Colonic mucosa (tissue), 4 donors: ENCODE results near the gene SERPINB3. TPM values are rescaled to one million over a fixed set of nuclear protein-coding genes. Genes with fewer than 3 reads are reported as not detected.

Experiments used
- DNase-seq: peaks from one replicate; pipeline ENCODE4 v3.0.0-alpha.2; 2020
- H3K27ac ChIP-seq: fragments of 200-600 bp; one replicate; pipeline ENCODE4 v1.8.0; 2021
- H3K27me3 ChIP-seq: fragments of 200-600 bp; one replicate; pipeline ENCODE4 v1.8.0; 2021
- H3K36me3 ChIP-seq: fragments of 200-600 bp; one replicate; pipeline ENCODE4 v1.8.0; 2021
- H3K4me1 ChIP-seq: fragments of 200-600 bp; one replicate; pipeline ENCODE4 v1.8.0; 2021; ENCODE audit warnings: mild to moderate bottlenecking
- H3K4me3 ChIP-seq: fragments of 200-600 bp; one replicate; pipeline ENCODE4 v1.8.0; 2021
- H3K9ac ChIP-seq, 2 donors: one replicate each; pipeline ENCODE4 v1.7.0; 2013; ENCODE audit warnings: control low read depth in 2 of 2, low read depth in 2 of 2, low read length in 2 of 2
- H3K9me3 ChIP-seq: fragments of 200-600 bp; one replicate; pipeline ENCODE4 v1.8.0; 2021
- intact Hi-C: fragments of 100-400 bp; cut with DNase I; formaldehyde crosslinking; loops from one replicate; pipeline ENCODE4 v1.14.1; 2022
- total RNA-seq, 2 donors: library from RNA; stranded (reverse); fragmentation: NEBNext Ultra II Directional in 1 of 2; extraction: Animal tissue kit (Norgen Biotek cat#: 25700) in 1 of 2; gene quantifications; one replicate each; pipeline ENCODE4 v1.2.1, GENCODE V29; 2021
- TF ChIP-seq, protein P1 (sequence below): fragments of 200-600 bp; IDR thresholded peaks from one replicate; pipeline ENCODE4 v1.8.0; 2022; ENCODE audit warnings: antibody characterized with exemption, mild to moderate bottlenecking
- donor health status: healthy.
- donor health status: DM: no; HTN: no; CAD: no.
- donor health status: DM: no; HTN: no; CAD: no.

Gene SERPINB3
- total RNA-seq, 2 donors from 2014 or later = not detected

DNA sequence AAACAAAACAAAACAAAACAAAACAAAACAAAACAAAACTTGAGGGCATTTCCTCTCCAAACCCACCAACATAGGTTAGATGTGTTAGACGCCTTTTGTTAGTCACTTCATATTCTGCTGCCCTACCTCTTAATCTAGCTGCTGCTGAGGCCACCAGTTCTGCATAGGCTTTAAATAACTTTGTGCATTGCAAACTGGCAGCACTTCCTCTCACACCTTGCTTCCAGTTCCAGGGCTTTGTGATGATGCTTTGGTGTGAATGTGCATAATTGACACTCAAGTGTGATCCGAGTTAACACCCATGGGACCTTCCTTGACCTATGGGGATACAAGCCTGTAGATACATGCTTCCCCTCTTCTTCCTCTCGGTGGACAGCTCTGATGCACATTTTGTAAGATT lies 38.8 kb upstream of the SERPINB3 start:
- Histone ChIP-seq H3K27ac (no peak overlapping the region), H3K4me3 (no peak overlapping the region), H3K9me3 (no peaks in the 10 kb centered on the region), H3K4me1 (no peaks in the 10 kb centered on the region), H3K36me3 (no peaks in the 10 kb centered on the region), H3K27me3 (no peaks in the 10 kb centered on the region), H3K9ac (no peak overlapping the region)
- no peak for DNase-seq
- intact Hi-C loops = no loop called here
- TF ChIP-seq, protein P1, sequence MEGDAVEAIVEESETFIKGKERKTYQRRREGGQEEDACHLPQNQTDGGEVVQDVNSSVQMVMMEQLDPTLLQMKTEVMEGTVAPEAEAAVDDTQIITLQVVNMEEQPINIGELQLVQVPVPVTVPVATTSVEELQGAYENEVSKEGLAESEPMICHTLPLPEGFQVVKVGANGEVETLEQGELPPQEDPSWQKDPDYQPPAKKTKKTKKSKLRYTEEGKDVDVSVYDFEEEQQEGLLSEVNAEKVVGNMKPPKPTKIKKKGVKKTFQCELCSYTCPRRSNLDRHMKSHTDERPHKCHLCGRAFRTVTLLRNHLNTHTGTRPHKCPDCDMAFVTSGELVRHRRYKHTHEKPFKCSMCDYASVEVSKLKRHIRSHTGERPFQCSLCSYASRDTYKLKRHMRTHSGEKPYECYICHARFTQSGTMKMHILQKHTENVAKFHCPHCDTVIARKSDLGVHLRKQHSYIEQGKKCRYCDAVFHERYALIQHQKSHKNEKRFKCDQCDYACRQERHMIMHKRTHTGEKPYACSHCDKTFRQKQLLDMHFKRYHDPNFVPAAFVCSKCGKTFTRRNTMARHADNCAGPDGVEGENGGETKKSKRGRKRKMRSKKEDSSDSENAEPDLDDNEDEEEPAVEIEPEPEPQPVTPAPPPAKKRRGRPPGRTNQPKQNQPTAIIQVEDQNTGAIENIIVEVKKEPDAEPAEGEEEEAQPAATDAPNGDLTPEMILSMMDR = no peak

DNA sequence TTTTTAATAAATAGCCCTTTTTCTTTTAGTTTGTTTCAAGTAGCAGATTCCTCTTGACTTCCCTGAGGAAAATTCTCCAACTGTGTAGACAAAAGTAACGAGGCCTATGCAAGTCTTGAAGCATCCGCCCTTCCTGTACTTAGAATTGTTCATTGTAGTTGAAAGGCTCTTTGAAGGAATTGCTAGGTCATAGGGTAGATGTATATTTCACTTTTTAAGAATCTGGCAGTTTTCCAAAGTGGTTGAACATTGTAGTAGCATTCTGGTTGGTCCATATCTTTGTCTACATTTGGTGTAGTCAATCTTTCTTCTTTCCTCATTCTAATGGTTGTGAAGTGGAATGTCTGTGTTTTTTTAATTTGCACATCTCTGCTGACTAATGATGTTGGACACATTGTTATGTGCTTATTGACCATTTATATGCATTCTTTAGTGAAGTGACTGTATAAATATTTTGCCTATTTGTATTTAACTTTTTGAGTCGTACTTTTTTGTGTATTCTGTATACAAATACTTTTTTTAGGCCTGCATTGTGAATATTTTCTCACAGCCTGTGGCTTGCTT lies 35.5 kb upstream of the SERPINB3 start:
- no peak overlapping the region for H3K27ac ChIP-seq
- H3K4me3 ChIP-seq = no peak overlapping the region
- no peak for DNase-seq
- no peak overlapping the region for H3K9ac ChIP-seq
- no peaks in the 10 kb centered on the region for H3K27me3 ChIP-seq
- H3K4me1 ChIP-seq = no peaks in the 10 kb centered on the region
- H3K9me3 ChIP-seq = no peaks in the 10 kb centered on the region
- TF ChIP-seq, protein P1 = no peak
- H3K36me3 ChIP-seq = no peaks in the 10 kb centered on the region
- intact Hi-C loops = no loop called here

DNA sequence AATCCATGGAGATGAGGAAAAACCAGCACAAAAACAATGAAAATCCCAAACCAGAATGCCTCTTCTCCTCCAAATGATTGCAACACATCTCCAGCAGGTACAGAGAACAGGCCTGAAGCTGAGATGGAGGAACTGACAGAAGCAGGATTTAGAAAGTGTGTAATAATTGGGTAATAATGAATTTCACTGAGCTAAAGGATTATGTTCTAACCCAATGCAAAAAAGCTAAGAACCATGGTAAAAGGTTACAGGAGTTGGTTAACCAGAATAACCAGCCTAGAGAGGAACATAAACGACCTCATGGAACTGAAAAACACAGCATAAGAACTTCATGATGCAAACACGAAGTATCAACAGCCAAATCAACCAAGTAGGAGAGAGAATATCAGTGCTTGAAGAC lies 27.4 kb upstream of the SERPINB3 start:
- no peak overlapping the region for H3K27ac ChIP-seq
- TF ChIP-seq, protein P1 = no peak
- no peaks in the 10 kb centered on the region for H3K9me3 ChIP-seq
- no peaks in the 10 kb centered on the region for H3K27me3 ChIP-seq
- H3K4me3 ChIP-seq = no peak overlapping the region
- no peaks in the 10 kb centered on the region for H3K4me1 ChIP-seq
- no peak overlapping the region for H3K9ac ChIP-seq
- no peaks in the 10 kb centered on the region for H3K36me3 ChIP-seq
- intact Hi-C loops = no loop called here
- no peak for DNase-seq

DNA sequence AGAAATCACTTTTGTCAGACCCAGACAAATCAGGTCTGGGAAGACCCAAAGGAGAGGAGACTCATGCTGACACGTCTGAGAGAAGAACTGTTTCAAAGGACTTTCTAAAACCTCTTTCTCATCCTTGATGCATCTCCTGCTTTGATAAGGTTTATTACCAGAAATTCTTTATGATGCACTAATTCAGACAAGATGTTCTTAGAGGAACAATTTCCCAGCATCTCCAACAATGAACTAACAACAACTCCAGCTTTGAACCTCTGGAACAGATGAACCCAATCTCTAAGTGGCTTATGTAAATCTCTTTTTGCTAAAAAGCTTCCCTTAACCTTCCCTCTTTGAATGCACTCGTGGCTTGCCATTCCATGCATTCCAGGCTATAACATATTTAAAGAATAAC lies 25.2 kb upstream of the SERPINB3 start:
- Histone ChIP-seq H3K4me3 (no peak overlapping the region), H3K27me3 (no peaks in the 10 kb centered on the region), H3K27ac (no peak overlapping the region), H3K36me3 (no peaks in the 10 kb centered on the region), H3K9ac (no peak overlapping the region), H3K4me1 (no peaks in the 10 kb centered on the region), H3K9me3 (no peaks in the 10 kb centered on the region)
- intact Hi-C loops = no loop called here
- DNase-seq = no peak
- TF ChIP-seq, protein P1 = no peak

DNA sequence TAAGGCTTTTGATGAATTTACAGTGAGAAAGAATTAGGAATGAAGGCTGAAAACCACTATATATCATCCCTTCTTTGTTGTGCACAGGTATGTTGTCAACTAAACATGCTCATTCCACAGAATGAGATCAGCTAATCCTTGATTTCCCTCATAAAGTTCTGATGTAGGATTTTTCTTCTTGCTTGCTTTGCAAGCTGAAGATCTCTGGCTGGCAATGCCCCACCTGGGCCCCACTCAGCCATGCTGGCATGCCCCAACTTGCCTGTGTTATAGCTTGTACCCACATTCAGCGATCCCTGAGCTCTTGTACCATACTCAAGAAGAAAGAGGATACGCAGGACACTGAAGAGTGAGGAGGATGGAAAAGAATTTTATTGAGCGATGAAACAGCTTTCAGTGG lies 23.0 kb upstream of the SERPINB3 start:
- intact Hi-C loops = no loop called here
- TF ChIP-seq, protein P1 = no peak
- no peaks in the 10 kb centered on the region for H3K4me1 ChIP-seq
- no peaks in the 10 kb centered on the region for H3K27me3 ChIP-seq
- no peaks in the 10 kb centered on the region for H3K9me3 ChIP-seq
- H3K9ac ChIP-seq = no peak overlapping the region
- H3K4me3 ChIP-seq = no peak overlapping the region
- no peak overlapping the region for H3K27ac ChIP-seq
- DNase-seq = no peak
- H3K36me3 ChIP-seq = no peaks in the 10 kb centered on the region
